NCI-H526 treated with DMSO at 0.1 percent for 48 hours (cell line): ENCODE results near the gene IGF2BP1.
"Not testable (repeated sequence)": the region's sequence is repeated elsewhere in the genome, so short reads cannot be mapped to it uniquely, and the experiment has no call there.

Source experiments
- DNase-seq: peaks from one replicate; lab custom pipeline; 2025; lab: John Stamatoyannopoulos, UW

The IGF2BP1 gene

DNA sequence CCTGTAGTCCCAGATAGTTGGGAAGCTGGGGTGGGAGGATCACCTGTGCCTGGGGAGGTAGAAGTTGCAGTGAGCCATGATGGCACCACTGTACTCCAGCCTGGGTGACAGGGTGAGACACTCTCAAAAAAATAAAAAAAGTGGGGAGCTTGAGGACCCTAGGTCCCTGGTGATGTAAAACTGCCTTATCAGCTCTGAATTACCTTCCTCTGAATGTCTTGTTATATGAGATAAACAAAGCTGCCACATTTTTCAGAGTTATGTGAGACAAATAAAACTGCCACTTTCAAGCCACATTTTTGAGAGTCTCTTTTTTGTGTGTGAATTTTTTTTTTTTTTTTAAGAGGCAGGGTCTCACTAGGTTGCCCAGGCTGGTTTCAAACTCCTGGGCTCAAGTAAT lies 103.4 kb downstream of the IGF2BP1 start:
- DNase-seq, result no peak

DNA sequence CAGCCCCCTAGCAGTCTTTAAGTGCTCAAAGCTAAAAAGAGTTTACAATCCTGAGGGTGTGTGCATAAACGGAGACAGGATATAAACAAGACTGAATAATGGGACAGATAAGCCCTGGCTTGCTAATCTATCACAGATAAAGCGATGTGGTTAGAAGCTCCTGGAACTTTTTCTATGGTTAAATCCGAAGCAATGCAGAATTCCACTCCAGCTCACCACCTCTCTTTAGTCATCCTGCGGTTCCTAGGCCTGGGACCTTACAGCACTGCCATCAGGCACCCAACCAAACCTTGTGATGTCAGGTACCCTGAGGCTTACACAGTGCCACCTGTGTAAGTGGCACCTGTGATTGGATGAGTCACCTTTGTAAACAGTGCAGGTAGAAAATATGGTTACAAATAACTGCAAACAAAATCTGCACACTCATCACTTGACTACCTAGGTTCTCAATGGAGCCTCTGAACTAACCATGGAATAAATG lies 103.9 kb downstream of the IGF2BP1 start:
- DNase-seq, result no peak

DNA sequence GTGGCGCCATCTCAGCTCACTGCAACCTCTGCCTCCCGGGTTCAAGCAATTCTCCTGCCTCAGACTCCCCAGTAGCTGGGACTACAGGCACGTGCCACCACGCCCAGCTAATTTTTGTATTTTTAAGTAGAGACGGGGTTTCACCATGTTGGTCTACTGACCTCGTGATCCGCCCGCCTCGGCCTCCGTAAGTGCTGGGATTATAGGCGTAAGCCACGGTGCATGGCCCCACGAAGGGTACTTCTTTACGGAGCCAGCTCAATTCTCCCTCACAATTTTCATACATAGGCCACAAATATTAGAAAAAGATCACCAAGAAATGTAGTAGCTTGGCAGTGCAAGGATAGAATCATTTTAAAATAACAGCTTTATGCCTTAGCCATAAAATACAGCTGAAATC lies 106.2 kb downstream of the IGF2BP1 start:
- not testable (repeated sequence) for DNase-seq

DNA sequence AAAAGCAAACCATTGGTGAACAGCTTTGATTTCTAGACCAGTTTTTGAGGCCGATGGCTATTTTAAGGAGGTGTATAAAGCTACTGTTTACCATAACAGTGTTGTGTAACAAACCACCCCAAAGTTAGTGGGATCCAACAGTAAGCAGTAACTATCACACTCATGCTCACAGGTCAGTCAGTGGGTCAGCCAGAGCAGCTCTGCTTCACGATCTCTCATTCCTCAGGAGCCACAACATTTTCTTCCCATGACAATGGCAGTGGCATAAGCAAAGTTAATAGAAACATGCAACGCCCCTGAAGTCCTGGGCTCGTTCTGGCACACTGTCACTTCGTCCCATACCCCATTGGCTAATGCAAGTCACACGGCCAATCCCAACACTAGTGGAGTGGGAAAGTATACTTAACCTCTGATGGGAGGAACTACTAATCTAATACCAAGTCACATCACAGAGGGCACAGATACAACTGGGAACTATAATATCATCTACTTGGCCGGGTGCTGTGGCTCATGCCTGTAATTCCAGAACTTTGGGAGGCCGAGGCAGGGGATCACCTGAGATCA lies 107.4 kb downstream of the IGF2BP1 start:
- no peak for DNase-seq
